GM04504 (cell line): ENCODE results near the gene TAS1R3.
"Not testable (repeated sequence)": the region's sequence is repeated elsewhere in the genome, so short reads cannot be mapped to it uniquely, and the experiment has no call there.

Source experiments
- DNase-seq: peaks from one replicate; pipeline ENCODE4 v3.0.0-alpha.2; 2012; ENCODE audit warnings: low read depth

TAS1R3 gene

DNA sequence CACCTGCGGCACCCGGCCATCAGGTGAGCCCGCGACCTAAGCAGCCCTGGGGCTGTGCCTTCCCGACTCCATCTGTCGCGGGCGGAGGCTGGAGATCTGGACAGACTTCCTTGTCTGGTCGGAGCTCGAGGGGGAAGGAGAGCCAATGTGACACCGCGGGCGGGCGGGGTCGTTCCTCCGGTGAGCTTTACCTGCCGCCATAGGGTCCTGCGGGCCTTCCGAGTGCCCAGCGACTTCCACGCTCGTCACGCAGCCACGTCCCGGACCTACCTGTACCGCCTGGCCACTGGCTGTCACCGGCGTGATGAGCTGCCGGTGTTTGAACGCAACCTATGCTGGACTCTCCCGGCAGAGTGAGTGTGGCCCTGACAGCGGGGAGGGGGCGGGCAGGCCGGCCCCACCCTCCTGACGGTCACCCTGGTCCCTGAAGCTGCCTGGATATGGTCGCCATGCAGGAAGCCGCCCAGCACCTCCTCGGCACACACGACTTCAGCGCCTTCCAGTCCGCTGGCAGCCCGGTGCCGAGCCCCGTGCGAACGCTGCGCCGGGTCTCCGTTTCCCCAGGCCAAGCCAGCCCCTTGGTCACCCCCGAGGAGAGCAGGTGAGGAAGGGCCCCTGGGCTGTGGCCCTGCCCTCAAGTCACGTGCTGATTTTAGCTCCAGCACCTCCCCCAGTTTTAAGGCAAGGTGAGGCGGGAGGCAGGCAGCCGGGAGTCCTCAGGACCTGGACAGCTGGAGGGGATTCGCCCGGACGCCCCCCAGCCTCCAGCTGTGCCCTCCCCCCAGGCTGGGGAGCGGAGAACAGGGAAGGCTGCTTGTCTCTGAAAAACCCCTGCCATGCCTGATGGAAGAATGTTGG is 21.6 kb upstream of the TAS1R3 start:
- no peak for DNase-seq

DNA sequence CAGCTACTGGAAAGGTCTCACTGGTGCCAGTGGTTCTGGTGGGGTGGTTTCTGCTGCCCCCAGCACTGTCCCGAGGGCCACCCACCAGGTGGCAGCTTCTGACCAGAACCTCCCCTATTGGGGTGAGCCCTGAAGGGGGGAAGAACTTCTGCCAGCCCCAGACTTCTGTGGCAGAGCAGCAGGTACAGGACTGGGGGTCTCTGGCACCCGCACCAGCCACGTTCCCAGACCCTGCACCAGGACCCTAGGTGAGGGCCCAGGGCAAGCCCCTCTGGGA is 21.0 kb upstream of the TAS1R3 start:
- no peak for DNase-seq

DNA sequence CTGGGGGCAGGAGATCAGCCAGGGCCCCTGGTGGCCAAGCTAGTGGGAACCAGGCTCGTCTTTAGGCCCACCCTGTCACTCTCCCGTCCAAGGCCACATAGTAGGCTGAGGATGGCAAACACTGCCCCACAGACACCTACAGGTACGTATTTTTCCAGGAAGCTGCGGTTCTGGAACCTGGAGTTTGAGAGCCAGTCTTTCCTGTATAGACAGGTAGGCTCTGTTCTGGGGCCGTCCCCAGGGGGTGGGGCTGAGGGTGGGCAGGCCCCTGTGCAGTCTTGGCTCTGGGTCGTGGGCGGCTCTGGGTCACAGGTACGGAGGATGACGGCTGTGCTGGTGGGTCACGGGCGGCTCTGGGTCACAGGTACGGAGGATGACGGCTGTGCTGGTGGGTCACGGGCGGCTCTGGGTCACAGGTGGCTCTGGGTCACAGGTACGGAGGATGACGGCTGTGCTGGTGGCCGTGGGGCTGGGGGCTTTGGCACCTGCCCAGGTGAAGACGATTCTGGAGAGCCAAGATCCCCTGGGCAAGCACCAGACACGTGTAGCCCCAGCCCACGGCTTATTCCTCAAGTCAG is 20.5 kb upstream of the TAS1R3 start:
- DNase-seq: no peak

DNA sequence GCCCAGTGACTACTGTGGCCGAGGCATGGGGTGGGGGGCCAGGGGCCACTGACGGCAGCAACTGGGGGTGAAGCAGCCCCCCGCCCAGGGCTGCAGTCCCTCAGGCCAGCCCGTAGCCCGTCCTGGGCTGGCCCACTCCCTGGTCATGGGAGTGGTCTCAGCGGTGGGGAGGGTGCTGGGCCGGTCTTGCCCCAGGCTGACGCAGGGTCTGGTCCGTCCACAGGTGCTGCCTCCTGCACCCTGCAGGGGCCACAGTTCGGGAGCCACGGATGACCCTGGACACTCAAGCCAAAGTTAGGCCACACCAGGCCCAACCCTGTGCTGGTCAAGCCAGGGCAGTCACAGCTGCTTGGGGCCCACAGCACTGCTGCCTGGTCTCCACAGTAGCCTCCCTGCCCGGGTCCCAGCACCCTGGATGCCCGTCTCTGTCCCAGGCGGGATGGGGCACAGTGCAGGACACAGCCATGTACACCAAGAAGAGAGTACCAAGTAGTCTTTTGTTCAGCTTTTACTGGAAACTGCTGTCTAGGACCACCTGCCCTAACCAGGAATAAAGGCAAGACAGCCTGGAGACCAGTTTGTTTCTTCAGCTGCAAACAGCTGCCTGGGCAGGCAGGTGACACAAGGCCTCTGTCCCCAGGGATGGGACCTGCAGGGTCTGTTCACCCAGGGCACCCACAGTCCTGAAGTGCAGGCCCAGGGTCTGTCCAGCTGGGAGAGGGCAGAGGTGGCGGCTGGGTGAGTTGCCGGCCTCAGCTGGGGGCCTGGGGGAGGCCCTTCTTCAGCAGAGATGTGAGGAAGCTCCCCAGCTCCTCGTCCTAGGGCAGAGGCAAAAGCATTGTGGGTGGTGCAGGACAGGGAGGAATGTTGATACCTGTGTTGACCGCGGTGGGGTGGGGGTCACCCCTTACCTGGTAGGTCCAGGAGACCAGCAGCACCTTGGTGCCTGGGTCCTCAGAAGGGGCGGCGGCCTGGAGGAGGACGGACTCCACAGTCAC is 19.7 kb upstream of the TAS1R3 start:
- DNase-seq: no peak

DNA sequence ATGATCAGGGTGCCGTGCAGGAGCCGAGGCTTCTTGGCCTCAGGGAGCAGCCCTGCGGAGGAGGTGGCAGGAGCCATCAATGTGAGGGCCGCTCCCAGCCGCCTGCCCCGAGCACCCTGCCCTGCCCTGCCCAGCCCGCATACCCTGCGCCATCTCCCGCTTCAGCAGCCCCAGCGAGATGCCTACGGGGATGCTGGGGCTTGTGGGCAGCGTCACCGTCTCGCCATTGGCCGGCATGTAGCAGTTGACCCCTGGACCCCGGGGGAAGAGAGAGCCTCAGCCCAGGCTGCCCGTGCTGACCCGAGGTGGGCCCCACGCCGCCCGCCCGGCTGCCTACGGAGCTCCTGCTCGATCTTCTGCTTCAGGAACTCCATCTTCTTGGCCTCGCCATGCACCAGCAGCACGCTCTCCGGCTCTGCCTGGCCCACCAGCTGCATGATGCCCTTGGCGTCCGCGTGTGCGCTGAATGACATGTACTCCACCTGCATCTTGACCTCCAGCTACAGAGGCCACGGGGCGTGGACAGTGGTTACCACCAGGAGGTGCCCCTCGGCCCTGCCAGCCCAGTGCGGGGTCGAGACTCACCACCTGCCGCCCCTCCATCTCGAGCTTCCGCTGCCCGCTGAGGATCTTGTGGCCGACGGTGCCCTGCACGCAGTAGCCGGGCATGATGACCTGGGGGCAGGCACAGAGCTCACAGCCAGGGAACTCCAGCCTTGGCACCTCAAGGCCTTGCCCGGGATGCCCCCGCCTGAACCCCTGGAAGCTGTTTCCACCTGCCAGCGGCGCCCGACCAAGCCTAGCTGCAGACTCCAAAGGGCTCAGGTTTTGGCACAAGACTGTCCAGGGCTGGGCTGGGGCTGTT is 18.4 kb upstream of the TAS1R3 start:
- DNase-seq: no peak

DNA sequence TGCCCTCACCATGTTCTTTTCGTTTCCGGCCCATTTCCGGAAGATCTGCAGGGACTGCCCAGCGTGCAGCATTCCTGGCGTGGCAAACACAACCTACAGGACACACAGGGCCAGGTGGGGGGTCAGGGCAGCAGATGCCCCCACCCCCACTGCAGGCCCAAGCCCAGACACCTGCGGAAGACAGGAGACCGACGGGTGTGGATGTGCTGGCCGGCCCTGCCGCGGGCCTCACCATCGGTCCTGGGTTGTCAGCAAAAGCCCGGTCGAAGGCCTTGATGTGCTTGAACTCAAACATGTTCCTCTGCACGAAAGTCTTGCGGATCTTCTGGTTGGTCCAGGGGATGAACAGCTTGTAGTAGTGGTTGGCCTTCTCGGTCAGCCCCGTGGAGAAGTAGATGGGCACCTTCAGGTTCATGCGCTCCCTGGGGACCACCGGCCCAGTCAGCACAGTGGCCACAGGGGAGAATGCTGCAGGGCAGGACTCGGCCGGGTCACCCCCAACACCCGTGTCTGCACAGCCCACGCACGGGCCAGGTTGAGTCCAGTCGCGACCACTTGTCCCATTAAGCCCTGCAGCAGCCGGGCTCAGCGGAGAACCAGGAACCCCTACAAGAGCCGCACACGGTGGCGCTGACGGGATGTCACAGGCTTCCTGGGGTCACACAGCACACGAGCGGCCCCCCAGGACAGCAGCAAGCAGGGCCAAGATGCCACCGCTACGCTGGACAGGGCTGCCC is 17.4 kb upstream of the TAS1R3 start:
- no peak for DNase-seq

DNA sequence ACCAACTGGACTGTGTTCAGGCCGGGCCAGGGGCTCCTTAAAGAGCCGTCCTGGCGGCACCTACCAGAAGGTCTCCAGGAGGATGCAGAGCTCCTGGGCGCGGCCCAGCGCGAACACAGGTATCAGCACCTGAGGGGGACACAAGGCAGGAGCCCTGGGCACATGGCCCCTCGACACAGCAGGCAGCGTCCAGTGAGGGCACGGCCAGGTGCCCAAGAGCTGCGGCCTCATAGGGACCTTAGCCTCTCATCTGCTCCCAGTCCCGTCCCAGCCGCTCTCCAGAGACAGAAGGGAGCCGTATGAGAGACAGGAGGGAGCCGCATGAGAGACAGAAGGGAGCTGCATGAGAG is 16.9 kb upstream of the TAS1R3 start:
- no peak for DNase-seq

- no peak for DNase-seq
Measured at GRCh38 chr1:1314678-1315335, 16.3 kb upstream of the TAS1R3 start.

GRCh38 chr1:1315435-1315954 is 15.6 kb upstream of the TAS1R3 start:
- no peak for DNase-seq

DNA sequence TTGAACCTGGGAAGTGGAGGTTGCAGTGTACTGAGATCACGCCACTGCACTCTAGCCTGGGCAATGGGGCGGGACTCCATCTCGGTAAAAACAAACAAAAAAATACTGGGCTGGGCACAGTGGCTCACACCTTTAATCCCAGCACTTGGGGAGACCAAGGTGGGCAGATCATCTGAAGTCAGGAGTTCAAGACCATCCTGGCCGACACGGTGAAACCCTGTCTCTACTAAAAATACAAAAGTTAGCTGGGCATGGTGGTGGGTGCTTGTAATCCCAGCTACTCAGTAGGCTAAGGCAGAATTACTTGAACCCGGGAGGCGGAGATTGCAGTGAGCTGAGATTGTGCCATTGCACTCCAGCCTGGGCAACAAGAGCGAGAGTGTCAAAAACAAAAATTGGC is 14.9 kb upstream of the TAS1R3 start:
- DNase-seq: not testable (repeated sequence)

- no peak for DNase-seq
Measured at GRCh38 chr1:1317420-1317819, 13.7 kb upstream of the TAS1R3 start.

DNA sequence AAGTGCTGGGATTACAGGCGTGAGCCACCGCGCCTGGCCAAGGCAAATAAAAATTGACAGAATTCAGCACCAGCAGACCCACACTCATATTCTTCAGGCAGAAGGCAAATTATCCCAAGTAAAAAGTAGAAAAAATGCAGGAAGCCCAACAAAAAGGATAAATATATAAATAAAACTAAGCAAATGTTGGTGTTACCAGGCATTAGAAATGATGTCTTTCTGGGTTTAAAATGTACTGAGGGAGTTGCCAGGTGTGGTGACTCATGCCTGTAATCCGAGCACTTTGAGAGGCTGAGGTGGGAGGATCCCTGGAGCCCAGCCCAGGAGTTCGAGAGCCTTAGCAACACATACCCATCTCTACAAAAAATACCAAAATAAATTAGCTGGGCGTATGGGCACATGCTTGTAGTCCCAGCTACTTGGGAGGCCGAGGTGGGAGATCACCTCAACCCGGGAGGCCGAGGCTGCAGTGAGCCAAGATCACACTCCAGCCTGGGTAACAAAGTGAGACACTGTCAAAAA is 12.9 kb upstream of the TAS1R3 start:
- DNase-seq: peak; percentile 93

DNA sequence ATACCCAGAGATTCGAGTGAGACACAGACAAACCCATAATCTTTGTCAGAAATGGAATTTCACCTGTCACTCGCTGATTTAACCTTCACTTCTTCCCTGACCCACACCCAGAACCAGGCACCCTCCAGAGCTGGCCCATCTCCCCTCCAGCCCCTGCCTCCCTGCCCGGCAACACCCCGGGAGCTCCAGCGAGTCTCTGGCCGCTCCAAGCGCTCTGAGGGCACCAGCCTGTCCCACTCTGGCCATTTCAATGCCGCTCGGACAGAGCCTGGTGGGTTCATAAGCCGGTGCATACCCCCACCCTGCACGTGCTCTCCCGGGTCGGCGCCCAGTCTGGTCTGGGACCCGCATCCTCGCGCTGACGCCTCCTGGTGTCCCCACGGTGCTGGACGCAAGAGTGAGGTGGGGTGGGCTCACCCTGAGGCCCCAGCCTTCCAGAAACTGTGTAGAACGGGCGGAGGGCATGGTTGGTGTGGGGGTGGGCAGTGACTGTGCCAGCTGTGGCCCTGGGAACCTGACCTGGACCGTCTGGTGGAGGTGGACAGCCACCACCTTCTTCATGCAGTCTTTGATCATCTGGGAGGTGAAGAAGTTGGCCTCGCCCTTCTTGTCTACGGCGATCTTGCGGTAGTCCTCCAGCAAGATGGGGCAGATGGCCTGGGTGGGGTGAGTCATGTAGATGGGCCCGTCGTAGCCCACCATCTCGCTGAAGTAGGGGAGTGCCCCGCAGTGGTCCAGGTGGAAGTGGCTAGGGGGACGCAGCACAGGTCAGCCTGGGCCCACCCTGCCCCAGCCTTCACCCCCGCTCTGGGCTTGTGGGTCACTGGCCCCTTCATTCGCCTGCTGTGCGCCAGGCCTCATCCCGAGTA is 12.1 kb upstream of the TAS1R3 start:
- no peak for DNase-seq

GRCh38 chr1:1319646-1319941 is 11.5 kb upstream of the TAS1R3 start:
- no peak for DNase-seq

DNA sequence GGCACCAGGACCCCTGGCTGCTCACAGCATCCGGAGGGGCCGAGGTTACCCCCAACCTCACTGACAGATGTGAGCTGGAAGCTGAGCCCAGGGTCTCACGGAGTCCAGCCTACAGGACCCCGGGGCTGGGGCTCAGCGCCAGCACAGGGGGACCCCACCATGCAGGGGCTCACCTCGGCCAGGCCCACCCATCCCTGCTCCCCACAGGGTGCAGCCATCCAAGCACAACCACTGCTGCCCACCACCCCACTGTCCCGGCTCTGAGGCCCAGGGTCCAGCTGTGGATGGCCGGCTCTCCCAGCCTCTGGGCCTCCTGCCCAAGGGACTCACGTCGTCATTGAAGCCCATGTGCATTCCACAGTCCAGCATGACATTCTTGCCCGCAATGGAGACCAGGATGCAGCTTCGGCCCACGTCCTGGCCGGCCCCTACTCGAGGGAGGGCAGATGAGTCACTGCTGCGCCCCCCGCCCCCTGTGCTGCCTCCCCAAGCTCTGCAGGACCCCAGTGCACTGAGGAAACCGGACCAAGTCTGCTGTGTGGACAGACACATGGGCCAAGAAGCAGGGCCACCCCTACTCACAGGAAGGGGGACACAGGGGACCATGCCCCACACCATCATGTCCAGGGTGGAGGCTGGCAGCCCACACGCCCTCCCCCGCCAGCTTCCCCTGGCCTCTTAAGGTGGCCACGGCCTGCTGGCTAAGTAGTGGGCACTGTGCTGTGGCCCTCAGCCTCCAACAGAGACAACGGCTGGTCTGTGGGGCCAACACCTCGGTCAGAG is 10.2 kb upstream of the TAS1R3 start:
- DNase-seq: no peak

DNA sequence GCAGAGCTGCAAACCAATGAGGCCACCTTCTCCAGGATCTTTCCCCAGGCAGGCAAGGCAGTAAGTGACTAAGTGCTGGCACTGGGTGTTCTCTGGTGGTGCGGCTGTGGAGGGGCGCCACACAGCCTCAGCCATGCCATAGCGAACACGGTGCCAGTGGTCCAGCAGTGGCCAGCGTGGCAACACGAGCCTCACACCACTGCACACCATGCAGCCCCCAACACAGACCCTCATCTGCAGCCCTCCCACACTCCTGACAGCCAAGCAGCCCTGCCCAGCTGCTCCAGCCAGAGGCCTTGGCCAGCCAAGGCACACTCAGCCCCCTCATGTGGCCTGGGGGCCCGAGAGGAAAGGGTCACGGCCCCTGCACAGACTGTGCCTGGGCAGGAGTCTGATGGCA is 9.6 kb upstream of the TAS1R3 start:
- no peak for DNase-seq

DNA sequence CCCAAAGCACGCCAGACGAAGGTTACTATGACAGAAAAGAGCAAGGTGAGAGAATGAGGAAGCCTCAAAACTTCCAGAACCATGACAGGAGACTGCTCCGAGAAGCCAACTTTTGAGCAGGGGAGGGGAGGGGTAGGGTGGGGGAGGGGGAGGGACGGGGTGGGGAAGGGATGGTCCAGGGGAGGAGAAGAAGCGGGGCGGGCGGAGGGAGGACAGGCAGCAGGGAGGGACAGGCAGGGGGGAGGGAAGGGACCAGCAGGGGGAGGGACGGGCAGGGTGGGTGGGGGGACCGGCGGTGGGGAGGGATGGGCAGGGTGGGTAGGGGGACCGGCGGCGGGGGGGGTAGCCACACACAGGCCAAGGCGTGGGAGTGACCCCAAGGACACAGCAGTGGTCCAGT is 8.7 kb upstream of the TAS1R3 start:
- no peak for DNase-seq

DNA sequence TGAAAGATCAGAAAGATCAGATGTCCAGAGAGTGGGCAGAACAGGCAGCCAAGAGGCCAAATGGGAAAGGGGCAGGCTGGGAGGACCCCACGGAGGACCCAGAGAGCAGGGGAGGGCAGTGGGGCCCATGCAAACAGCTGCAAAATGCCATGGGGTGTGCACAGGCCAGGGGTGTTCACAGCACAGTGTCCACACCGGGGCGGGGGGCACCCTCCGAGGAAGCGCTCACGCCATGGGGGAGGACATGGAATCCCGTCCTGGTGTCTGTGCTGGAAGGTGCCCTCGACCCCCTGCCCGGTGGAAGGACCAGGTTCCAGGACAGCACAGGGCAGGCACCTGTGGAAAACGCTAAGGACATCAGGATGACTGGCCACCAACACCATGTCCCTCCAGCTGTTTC is 8.1 kb upstream of the TAS1R3 start:
- no peak for DNase-seq

DNA sequence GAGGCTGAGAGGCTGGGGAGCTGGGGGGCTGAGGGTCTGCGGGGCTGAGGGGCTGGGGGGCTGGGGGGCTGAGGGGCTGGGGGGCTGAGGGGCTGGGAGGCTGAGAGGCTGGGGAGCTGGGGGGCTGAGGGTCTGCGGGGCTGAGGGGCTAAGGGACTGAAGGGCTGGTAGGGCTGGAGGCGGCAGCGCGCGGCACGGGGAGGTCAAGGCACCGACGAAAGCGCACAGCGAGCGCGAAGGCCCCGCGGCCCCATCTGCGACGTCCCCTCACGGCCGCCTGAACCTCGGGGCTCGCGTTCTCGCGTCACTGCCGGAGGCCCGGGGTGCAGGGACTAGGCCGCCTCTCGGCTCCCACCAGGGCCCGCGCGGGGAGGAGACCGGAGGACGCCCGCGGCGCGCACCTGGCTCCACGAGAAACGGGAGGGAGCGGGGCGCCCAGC is 7.0 kb upstream of the TAS1R3 start:
- DNase-seq: no peak
